Right atrium auricular region (tissue), 2 donors: Measurements from ENCODE around the gene RBP7. TPM values are rescaled to one million over a fixed set of nuclear protein-coding genes. Genes with fewer than 3 reads are reported as not detected.
"Not testable (repeated sequence)": the region's sequence is repeated elsewhere in the genome, so short reads cannot be mapped to it uniquely, and the experiment has no call there.

Source experiments
- DNase-seq: peaks from one replicate; pipeline ENCODE4 v3.0.0-alpha.2; 2019; ENCODE audit warnings: low spot score
- H3K27ac ChIP-seq, 2 donors: fragments of 200-600 bp; sonication (generic); 1 replicate in 1 of 2; 2 replicates in 1 of 2; pipeline ENCODE4 v1.5.1; 2016 to 2019
- H3K27me3 ChIP-seq, 2 donors: fragments of 200-600 bp; sonication (generic); one replicate each; pipeline versions ENCODE4 v1.5.1 to v1.6.0; 2017 to 2019
- H3K36me3 ChIP-seq: fragments of 200-600 bp; sonication (generic); one replicate; pipeline ENCODE4 v1.5.1; 2016
- H3K4me1 ChIP-seq, 2 donors: fragments of 200-600 bp; sonication (generic); one replicate each; pipeline versions ENCODE4 v1.5.1 to v1.6.0; 2017 to 2019
- H3K4me3 ChIP-seq, 2 donors: fragments of 200-600 bp; sonication (generic); 1 replicate in 1 of 2; 2 replicates in 1 of 2; pipeline ENCODE4 v1.5.1; 2017 to 2019; ENCODE audit warnings: mild to moderate bottlenecking in 1 of 2, moderate library complexity in 1 of 2
- H3K9me3 ChIP-seq, 2 donors: fragments of 200-600 bp; sonication (generic); one replicate each; pipeline ENCODE4 v1.5.1; 2019
- CTCF ChIP-seq, 2 donors: fragments of 200-600 bp; sonication (generic); IDR thresholded peaks; one replicate each; pipeline ENCODE4 v1.5.1; 2019; ENCODE audit warnings: antibody characterized with exemption in 2 of 2
- total RNA-seq, 2 donors: library from RNA; depleted of rRNA; stranded (reverse); fragments of >200 nt; gene quantifications; one replicate each; pipeline ENCODE4 v1.1.0, GENCODE V29; 2016

The RBP7 gene
- total RNA-seq, 2 donors from 2014 or later, result 31.4 to 33.9 TPM

GRCh38 chr1:10001016-10001665 is 4.1 kb downstream of the RBP7 start:
- no peaks in the 10 kb centered on the region for H3K27me3 ChIP-seq
- H3K4me1 ChIP-seq, result peaks cover 0 to 16% of the 10 kb centered on the region in 2 donors
- H3K27ac ChIP-seq, result no peak overlapping the region
- no peak for TF ChIP-seq CTCF (IDR thresholded peaks at IDR 0.05)
- DNase-seq, result no peak
- H3K9me3 ChIP-seq, result no peaks in the 10 kb centered on the region
- H3K36me3 ChIP-seq, result no peaks in the 10 kb centered on the region
- no peak overlapping the region for H3K4me3 ChIP-seq

- DNase-seq, result not testable (repeated sequence)
These were observed 8.2 kb downstream of the RBP7 start for GRCh38 chr1:10005248-10005647.

GRCh38 chr1:10007169-10007568 is 10.1 kb downstream of the RBP7 start:
- no peak for DNase-seq
- no peak overlapping the region for H3K4me3 ChIP-seq
- no peaks in the 10 kb centered on the region for H3K27me3 ChIP-seq
- H3K27ac ChIP-seq, result no peak overlapping the region
- H3K4me1 ChIP-seq, result no peaks in the 10 kb centered on the region
- no peaks in the 10 kb centered on the region for H3K9me3 ChIP-seq
- no peaks in the 10 kb centered on the region for H3K36me3 ChIP-seq
- no peak for TF ChIP-seq CTCF (IDR thresholded peaks at IDR 0.05)

More at GRCh38 chr1:10005248-10005647, 8.2 kb downstream of the RBP7 start:
- H3K9me3 ChIP-seq, H3K4me3 ChIP-seq, H3K27ac ChIP-seq, H3K4me1 ChIP-seq, H3K27me3 ChIP-seq, H3K36me3 ChIP-seq: not testable (repeated sequence)

GRCh38 chr1:10014016-10014415 is 17.0 kb downstream of the RBP7 start:
- no peaks in the 10 kb centered on the region for H3K36me3 ChIP-seq
- H3K9me3 ChIP-seq, result no peaks in the 10 kb centered on the region
- peaks cover 0 to 5% of the 10 kb centered on the region in 2 donors for H3K4me1 ChIP-seq
- no peak overlapping the region for H3K4me3 ChIP-seq
- no peaks in the 10 kb centered on the region for H3K27me3 ChIP-seq
- H3K27ac ChIP-seq, result no peak overlapping the region
- no peak for TF ChIP-seq CTCF (IDR thresholded peaks at IDR 0.05)
- no peak for DNase-seq

- H3K36me3 ChIP-seq, result no peaks in the 10 kb centered on the region
- no peaks in the 10 kb centered on the region for H3K27me3 ChIP-seq
- peaks cover 0 to 5% of the 10 kb centered on the region in 2 donors for H3K4me1 ChIP-seq
- no peak for DNase-seq
- H3K27ac ChIP-seq, result no peak overlapping the region
- H3K4me3 ChIP-seq, result no peak overlapping the region
- no peaks in the 10 kb centered on the region for H3K9me3 ChIP-seq
- TF ChIP-seq CTCF (IDR thresholded peaks at IDR 0.05), result no peak
These were observed 22.5 kb downstream of the RBP7 start for GRCh38 chr1:10019561-10019960.

- H3K36me3 ChIP-seq, result no peaks in the 10 kb centered on the region
- no peaks in the 10 kb centered on the region for H3K27me3 ChIP-seq
- no peaks in the 10 kb centered on the region for H3K9me3 ChIP-seq
- H3K27ac ChIP-seq, result no peak overlapping the region
- no peak for TF ChIP-seq CTCF (IDR thresholded peaks at IDR 0.05)
- no peak overlapping the region for H3K4me3 ChIP-seq
- peaks cover 0 to 5% of the 10 kb centered on the region in 2 donors for H3K4me1 ChIP-seq
- DNase-seq, result no peak
These were observed 23.1 kb downstream of the RBP7 start for GRCh38 chr1:10020086-10020485.

GRCh38 chr1:10020678-10021077 is 23.6 kb downstream of the RBP7 start:
- DNase-seq, H3K4me3 ChIP-seq, H3K4me1 ChIP-seq, H3K27ac ChIP-seq, H3K27me3 ChIP-seq, H3K9me3 ChIP-seq, H3K36me3 ChIP-seq: not testable (repeated sequence)

GRCh38 chr1:10021992-10022391 is 25.0 kb downstream of the RBP7 start:
- H3K27me3 ChIP-seq, H3K27ac ChIP-seq, DNase-seq, H3K36me3 ChIP-seq, H3K4me1 ChIP-seq, H3K4me3 ChIP-seq, H3K9me3 ChIP-seq: not testable (repeated sequence)
